ENCODE measurements around the gene HHLA2. TPM values are rescaled to one million over a fixed set of nuclear protein-coding genes. Genes with fewer than 3 reads are reported as not detected.
"Not testable (repeated sequence)": the region's sequence is repeated elsewhere in the genome, so short reads cannot be mapped to it uniquely, and the experiment has no call there.

Gene HHLA2, protein sequence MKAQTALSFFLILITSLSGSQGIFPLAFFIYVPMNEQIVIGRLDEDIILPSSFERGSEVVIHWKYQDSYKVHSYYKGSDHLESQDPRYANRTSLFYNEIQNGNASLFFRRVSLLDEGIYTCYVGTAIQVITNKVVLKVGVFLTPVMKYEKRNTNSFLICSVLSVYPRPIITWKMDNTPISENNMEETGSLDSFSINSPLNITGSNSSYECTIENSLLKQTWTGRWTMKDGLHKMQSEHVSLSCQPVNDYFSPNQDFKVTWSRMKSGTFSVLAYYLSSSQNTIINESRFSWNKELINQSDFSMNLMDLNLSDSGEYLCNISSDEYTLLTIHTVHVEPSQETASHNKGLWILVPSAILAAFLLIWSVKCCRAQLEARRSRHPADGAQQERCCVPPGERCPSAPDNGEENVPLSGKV
- 10 to 100 TPM in 3 of 4 donors, under 1 TPM in 1; 0.23 to 22.7 (median 17.7) TPM for polyA plus RNA-seq (ENCODE audit: insufficient read length in 4 of 4)

- no peak for DNase-seq (ENCODE audit: low read depth in 4 of 4, low spot score in 3 of 4)
Measured at GRCh38 chr3:108296239-108296638, at the start of gene HHLA2. TSS of gene HHLA2 (plus strand) at chr3:108296548. CDS start at chr3:108351814, 55,266 bp downstream.

DNA sequence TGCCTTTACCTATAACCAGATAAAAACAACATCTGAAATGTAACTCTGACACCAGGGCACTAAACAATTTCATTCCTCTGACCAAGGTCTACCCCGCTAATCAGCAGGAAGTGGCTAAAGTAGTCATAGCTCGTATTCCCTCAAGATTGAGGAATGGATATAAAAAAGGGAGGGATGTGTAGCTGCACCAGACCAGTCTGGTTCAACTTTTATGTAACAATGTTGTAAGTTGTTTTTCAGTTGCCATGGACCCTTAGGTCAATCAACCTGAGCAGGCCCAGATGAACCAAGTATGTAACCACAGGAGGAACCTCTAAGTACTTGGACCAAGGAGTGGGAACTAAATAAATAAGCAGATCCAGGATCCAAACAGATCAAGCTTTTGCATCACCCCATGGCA lies 45.7 kb upstream of the HHLA2 start:
- DNase-seq (ENCODE audit: low read depth in 4 of 4, low spot score in 3 of 4), result no peak

- no peak for DNase-seq (ENCODE audit: low read depth in 4 of 4, low spot score in 3 of 4)
Measured at GRCh38 chr3:108251265-108251664, 45.1 kb upstream of the HHLA2 start.

DNA sequence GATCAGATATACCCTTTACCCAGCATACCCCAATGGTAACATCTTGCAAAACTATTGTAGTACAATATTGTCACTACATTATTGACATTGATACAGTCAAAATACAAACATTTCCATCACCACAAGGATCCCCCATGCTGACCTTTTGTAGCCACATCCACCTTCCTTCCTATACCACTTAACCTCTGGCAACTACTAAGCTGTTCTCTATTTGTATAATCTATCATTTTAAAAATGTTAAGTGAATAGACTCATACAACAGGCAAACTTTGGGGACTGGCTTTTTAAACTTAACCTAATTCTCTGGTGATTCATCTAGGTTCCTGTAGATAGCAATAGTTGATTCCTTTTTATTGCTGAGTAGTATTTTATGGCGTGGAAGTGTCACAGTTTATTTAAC lies 44.5 kb upstream of the HHLA2 start:
- DNase-seq (ENCODE audit: low read depth in 4 of 4, low spot score in 3 of 4), result no peak

DNA sequence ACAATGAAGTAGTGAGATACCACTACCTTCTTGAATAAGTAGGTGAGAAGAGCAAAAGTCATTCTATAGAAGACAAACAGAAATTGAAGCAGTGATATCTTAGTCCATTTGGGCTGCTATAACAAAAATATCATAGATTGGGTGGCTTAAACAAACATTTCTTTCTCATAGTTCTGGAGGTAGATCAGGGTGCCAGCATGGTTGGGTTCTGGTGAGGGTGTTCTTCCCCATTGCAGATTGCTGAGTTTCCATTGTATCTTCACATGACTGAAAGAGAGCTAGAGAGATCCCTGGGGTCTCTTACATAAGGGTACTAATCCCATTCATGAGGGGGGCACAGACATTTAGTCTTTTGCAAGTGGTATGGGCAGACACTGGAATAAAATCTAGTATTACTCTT lies 41.2 kb upstream of the HHLA2 start:
- no peak for DNase-seq (ENCODE audit: low read depth in 4 of 4, low spot score in 3 of 4)

- not testable (repeated sequence) for DNase-seq (ENCODE audit: low read depth in 4 of 4, low spot score in 3 of 4)
Measured at GRCh38 chr3:108264534-108265298, 31.6 kb upstream of the HHLA2 start.

DNA sequence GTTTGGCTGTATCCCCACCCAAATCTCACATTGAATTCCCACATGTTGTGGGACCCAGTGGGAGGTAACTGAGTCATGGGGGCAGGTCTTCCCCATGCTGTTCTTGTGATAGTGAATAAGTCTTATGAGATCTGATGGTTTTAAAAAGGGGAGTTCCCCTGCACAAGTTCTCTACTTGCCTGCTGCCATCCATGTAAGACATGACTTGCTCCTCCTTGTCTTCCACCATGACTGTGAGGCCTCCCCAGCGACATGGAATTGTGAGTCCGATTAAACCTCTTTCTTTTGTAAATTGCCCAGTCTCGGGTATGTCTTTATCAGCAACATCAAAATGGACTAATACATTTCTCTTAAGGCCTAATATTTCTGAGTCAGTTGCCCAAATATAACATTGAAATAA lies 28.1 kb upstream of the HHLA2 start:
- not testable (repeated sequence) for DNase-seq (ENCODE audit: low read depth in 4 of 4, low spot score in 3 of 4)

DNA sequence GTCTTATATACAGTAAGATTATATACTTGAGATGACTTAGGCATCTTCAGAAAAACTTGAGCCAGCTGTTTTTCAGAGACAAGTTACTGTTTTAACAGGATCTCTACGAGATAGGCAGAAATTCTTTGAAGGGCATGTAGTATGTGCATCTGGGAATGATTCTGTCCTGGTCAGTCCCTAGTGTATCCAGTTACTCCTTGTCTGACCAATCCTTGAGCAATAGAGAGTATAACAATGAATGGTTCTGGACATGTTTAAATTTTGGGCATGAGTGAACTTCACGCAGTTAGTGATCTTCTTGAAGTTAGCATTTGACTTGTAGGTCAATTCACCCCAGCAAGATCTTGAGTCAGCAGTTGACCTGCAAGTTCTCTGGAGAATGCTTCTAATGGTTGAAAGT lies 24.7 kb upstream of the HHLA2 start:
- DNase-seq (ENCODE audit: low read depth in 4 of 4, low spot score in 3 of 4), result no peak

GRCh38 chr3:108279066-108279465 lies 17.3 kb upstream of the HHLA2 start:
- DNase-seq (ENCODE audit: low read depth in 4 of 4, low spot score in 3 of 4), result not testable (repeated sequence)

DNA sequence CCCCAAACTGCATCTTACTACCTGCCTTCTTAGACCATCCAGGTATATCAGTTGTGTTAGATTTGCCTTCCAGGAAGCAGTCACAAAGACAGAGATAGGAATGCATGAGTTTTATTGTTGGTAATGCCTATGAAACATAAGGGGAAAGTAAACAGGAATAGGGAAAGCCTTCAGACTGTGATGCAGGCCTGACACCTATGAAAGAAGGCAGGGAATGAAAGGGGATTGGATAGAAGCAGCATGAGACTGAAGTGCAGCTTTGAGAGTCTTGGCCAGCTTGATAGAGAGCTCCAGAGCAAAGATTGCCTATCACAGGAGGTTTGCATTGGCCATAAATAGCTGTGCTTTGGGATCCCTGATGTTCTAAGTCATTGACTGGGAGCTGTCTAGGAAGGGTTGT lies 15.9 kb upstream of the HHLA2 start:
- DNase-seq (ENCODE audit: low read depth in 4 of 4, low spot score in 3 of 4), result no peak

GRCh38 chr3:108281670-108282069 lies 14.7 kb upstream of the HHLA2 start:
- DNase-seq (ENCODE audit: low read depth in 4 of 4, low spot score in 3 of 4), result no peak

DNA sequence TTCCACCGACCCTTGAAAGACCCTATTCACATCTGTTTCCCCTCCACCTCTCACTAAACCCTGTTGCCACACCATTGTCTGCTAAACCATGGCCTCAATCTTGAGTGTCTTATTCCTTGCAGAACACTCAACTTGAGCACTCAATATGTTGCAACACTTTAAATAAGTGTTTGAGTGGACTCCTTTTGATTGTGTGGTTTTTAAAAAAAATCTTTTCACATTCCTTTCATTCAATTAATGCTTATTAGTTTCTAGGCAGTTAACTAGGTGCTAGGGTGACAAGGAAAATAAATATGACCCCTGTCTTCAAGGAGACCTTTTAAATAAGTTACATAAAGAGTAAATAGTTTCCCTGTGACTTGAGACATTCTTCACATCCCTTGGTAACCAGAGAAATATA lies 13.3 kb upstream of the HHLA2 start:
- DNase-seq (ENCODE audit: low read depth in 4 of 4, low spot score in 3 of 4), result no peak

GRCh38 chr3:108283989-108284388 lies 12.4 kb upstream of the HHLA2 start:
- DNase-seq (ENCODE audit: low read depth in 4 of 4, low spot score in 3 of 4), result no peak

DNA sequence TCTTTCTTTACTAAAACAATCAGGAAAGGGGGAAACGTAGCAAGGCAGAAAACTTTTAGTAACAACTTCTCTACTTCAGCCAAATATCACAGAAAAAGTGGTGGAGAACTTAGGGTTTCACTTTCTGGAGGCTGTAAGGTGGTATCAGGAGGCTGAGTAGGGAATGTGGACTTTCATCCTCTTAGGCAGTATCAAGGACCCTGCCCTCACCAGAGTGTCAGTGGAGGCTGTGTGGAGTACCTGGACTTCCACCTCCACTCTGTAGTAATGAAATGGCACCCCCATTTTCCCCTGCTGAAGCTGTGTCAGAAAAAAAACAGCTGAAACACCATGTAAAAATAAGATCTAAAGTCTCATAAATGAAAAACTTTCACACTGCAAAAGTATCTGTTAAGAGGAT lies 11.2 kb upstream of the HHLA2 start:
- no peak for DNase-seq (ENCODE audit: low read depth in 4 of 4, low spot score in 3 of 4)

DNA sequence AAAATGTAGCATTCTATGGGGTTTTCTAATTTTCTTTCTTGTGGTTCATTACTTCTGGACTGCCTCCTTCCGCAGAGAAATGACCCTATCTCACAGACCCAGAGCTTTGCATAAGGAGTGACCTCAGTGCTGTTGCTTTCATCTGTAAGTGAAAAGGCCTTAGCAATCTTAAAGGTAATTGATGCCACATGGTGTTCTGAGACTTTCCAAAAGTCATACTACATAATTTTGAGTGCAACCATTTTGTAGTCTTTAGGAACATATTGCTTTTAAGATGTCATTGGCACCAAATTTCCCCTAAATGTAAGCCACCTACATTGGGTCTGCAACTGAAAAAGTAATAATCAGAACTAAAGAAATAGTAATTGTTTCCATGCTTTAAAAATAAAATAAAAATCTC lies 9.2 kb upstream of the HHLA2 start:
- no peak for DNase-seq (ENCODE audit: low read depth in 4 of 4, low spot score in 3 of 4)

- not testable (repeated sequence) for DNase-seq (ENCODE audit: low read depth in 4 of 4, low spot score in 3 of 4)
Measured at GRCh38 chr3:108288193-108288592, 8.2 kb upstream of the HHLA2 start.

DNA sequence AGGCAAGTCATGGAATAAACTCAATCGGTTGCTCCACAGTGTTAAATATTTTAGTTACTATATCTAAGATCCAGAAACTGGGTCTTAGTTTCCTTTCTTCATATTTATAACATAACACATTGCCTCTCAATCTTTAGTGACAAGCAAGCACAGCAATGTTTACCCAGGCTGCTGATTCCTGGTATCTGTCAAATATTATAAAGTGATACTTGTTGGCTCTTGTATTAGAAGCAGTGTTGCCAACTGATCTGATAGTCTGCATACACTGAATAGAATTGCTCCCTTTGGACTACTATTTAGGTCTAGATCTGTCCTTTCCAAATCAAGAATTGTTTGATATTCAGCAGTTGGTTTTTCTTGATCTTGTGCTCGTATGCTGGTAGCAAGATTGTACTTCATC lies 7.2 kb upstream of the HHLA2 start:
- DNase-seq (ENCODE audit: low read depth in 4 of 4, low spot score in 3 of 4), result no peak

GRCh38 chr3:108292450-108292849 lies 3.9 kb upstream of the HHLA2 start:
- DNase-seq (ENCODE audit: low read depth in 4 of 4, low spot score in 3 of 4), result no peak

DNA sequence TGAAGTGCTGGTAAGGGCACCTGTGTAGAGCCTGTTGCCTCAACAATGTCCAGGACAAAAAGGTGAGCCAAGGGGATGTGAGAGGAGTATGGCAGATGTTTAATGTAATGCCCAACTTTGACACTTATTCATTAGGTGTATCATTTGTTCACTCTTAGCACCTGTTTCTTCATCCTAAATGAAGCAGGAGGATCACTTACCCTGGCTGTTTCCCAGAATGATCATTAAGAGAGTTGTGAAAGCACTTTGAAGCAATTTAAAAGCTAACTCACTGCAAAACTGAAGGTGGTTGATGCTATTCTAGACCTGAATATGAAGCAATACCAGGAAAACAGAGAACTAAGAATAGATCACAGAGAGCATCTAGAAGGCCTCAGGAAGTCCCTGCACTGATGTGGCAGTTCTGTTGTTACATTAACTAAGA lies 3.4 kb upstream of the HHLA2 start:
- DNase-seq (ENCODE audit: low read depth in 4 of 4, low spot score in 3 of 4), result no peak

- no peak for DNase-seq (ENCODE audit: low read depth in 4 of 4, low spot score in 3 of 4)
Measured at GRCh38 chr3:108293858-108294257, 2.5 kb upstream of the HHLA2 start.

- no peak for DNase-seq (ENCODE audit: low read depth in 4 of 4, low spot score in 3 of 4)
Measured at GRCh38 chr3:108295421-108296175, 750 bp upstream of the HHLA2 start.
